WTC11 (cell line): ENCODE results near the gene ADAT3. TPM values are rescaled to one million over a fixed set of nuclear protein-coding genes. Genes with fewer than 3 reads are reported as not detected.

Source experiments
- ATAC-seq: fragments of 200-7000 bp; cut with Tn5 transposase; 2 replicates; pipeline ENCODE4 v1.10.0; 2021; ENCODE audit warnings: mild to moderate bottlenecking, moderate library complexity
- CTCF ChIA-PET: fragments of 300-600 bp; sonication (Branson Sonifier 250); formaldehyde crosslinking; loops from one replicate; lab custom pipeline; 2021; ENCODE audit warnings: antibody characterized with exemption; lab: Charles Lee
- POLR2A ChIA-PET: fragments of 350-600 bp; sonication (Branson Sonifier 250); formaldehyde crosslinking; loops from one replicate; lab custom pipeline; 2021; ENCODE audit warnings: antibody characterized with exemption; lab: Charles Lee
- DNase-seq: peaks from one replicate; pipeline ENCODE4 v3.0.0; 2021; ENCODE audit warnings: low spot score
- H3K27ac Mint-ChIP-seq: 2 replicates; pipeline ENCODE4 v1.8.0; 2021; ENCODE audit warnings: mixed read lengths
- H3K27me3 Mint-ChIP-seq: 2 replicates; pipeline ENCODE4 v1.8.0; 2021; ENCODE audit warnings: low read depth, mild to moderate bottlenecking, moderate library complexity, mixed read lengths
- H3K36me3 Mint-ChIP-seq: 2 replicates; pipeline ENCODE4 v1.8.0; 2021; ENCODE audit warnings: mixed read lengths
- H3K4me1 Mint-ChIP-seq: 2 replicates; pipeline ENCODE4 v1.8.0; 2022; ENCODE audit warnings: mixed read lengths
- H3K4me3 Mint-ChIP-seq: 2 replicates; pipeline ENCODE4 v1.8.0; 2021; ENCODE audit warnings: mild to moderate bottlenecking, moderate library complexity, mixed read lengths
- H3K9me3 Mint-ChIP-seq: 2 replicates; pipeline ENCODE4 v1.8.0; 2021; ENCODE audit warnings: mixed read lengths
- CREM ChIP-seq: sonication (generic); formaldehyde crosslinking; IDR thresholded peaks from 2 replicates; pipeline ENCODE4 v1.8.1; 2022; ENCODE audit warnings: mild to moderate bottlenecking, missing genetic modification reagents, moderate library complexity
- ETV6 ChIP-seq: sonication (generic); formaldehyde crosslinking; IDR thresholded peaks from 2 replicates; pipeline ENCODE4 v1.8.1; 2022; ENCODE audit warnings: mild to moderate bottlenecking, missing genetic modification reagents
- FOXP1 ChIP-seq: sonication (generic); formaldehyde crosslinking; IDR thresholded peaks from 2 replicates; pipeline ENCODE4 v1.8.0; 2022; ENCODE audit warnings: missing genetic modification reagents, mild to moderate bottlenecking, moderate library complexity, borderline replicate concordance
- FOXP4 ChIP-seq: sonication (generic); formaldehyde crosslinking; IDR thresholded peaks from 2 replicates; pipeline ENCODE4 v1.8.0; 2022; ENCODE audit warnings: mild to moderate bottlenecking, missing genetic modification reagents
- IRF1 ChIP-seq: sonication (generic); formaldehyde crosslinking; IDR thresholded peaks from 2 replicates; pipeline ENCODE4 v1.8.0; 2023; ENCODE audit warnings: missing genetic modification reagents
- MLX ChIP-seq: sonication (generic); formaldehyde crosslinking; IDR thresholded peaks from 2 replicates; pipeline ENCODE4 v1.8.1; 2023; ENCODE audit warnings: mild to moderate bottlenecking, missing genetic modification reagents, moderate library complexity
- MXD4 ChIP-seq: fragments of 250-450 bp; sonication (Bioruptor Pico); IDR thresholded peaks from 2 replicates; pipeline ENCODE4 v1.8.0; 2021; ENCODE audit warnings: mild to moderate bottlenecking, moderate library complexity, borderline replicate concordance
- NFATC4 ChIP-seq: fragments of 250-450 bp; sonication (Bioruptor Pico); IDR thresholded peaks from 2 replicates; pipeline ENCODE4 v1.9.0; 2021; ENCODE audit warnings: mild to moderate bottlenecking
- OVOL2 ChIP-seq: fragments of 250-450 bp; sonication (Bioruptor Pico); IDR thresholded peaks from 2 replicates; pipeline ENCODE4 v1.9.0; 2021; ENCODE audit warnings: mild to moderate bottlenecking, borderline replicate concordance
- PREB ChIP-seq: sonication (generic); formaldehyde crosslinking; IDR thresholded peaks from 2 replicates; pipeline ENCODE4 v1.8.1; 2022; ENCODE audit warnings: mild to moderate bottlenecking, missing genetic modification reagents, moderate library complexity, borderline replicate concordance
- PRRX2 ChIP-seq: fragments of 250-450 bp; sonication (Bioruptor Pico); IDR thresholded peaks from 2 replicates; pipeline ENCODE4 v1.8.0; 2021; ENCODE audit warnings: mild to moderate bottlenecking
- SOX15 ChIP-seq: fragments of 250-450 bp; sonication (Bioruptor Pico); IDR thresholded peaks from 2 replicates; pipeline ENCODE4 v1.9.0; 2021; ENCODE audit warnings: mild to moderate bottlenecking
- TEAD1 ChIP-seq: sonication (generic); formaldehyde crosslinking; IDR thresholded peaks from 2 replicates; pipeline ENCODE4 v1.8.0; 2022; ENCODE audit warnings: mild to moderate bottlenecking, missing genetic modification reagents
- USF2 ChIP-seq: sonication (generic); formaldehyde crosslinking; IDR thresholded peaks from 2 replicates; pipeline ENCODE4 v1.8.1; 2023; ENCODE audit warnings: mild to moderate bottlenecking, missing genetic modification reagents, moderate library complexity
- ZNF263 ChIP-seq: sonication (generic); formaldehyde crosslinking; IDR thresholded peaks from 2 replicates; pipeline ENCODE4 v1.8.1; 2022; ENCODE audit warnings: low read depth, mild to moderate bottlenecking, moderate library complexity, missing genetic modification reagents
- ZNF317 ChIP-seq: sonication (generic); formaldehyde crosslinking; IDR thresholded peaks from 2 replicates; pipeline ENCODE4 v1.8.1; 2023; ENCODE audit warnings: low read depth, mild to moderate bottlenecking, moderate library complexity, missing genetic modification reagents, borderline replicate concordance
- total RNA-seq: library from RNA; stranded (reverse); gene quantifications from 3 replicates; pipeline ENCODE4 v1.2.3, GENCODE V29; 2021
- TF ChIP-seq, protein P1 (sequence below): fragments of 250-450 bp; sonication (Bioruptor Pico); conservative IDR thresholded peaks from 2 replicates; pipeline ENCODE4 v1.9.0; 2021; ENCODE audit warnings: mild to moderate bottlenecking
- TF ChIP-seq, protein P2 (sequence below): sonication (generic); formaldehyde crosslinking; IDR thresholded peaks from 2 replicates; pipeline ENCODE4 v1.8.1; 2022; ENCODE audit warnings: mild to moderate bottlenecking, moderate library complexity, missing genetic modification reagents

Gene ADAT3
- total RNA-seq, 1 experiment from 2014 or later: 20.3 TPM

DNA sequence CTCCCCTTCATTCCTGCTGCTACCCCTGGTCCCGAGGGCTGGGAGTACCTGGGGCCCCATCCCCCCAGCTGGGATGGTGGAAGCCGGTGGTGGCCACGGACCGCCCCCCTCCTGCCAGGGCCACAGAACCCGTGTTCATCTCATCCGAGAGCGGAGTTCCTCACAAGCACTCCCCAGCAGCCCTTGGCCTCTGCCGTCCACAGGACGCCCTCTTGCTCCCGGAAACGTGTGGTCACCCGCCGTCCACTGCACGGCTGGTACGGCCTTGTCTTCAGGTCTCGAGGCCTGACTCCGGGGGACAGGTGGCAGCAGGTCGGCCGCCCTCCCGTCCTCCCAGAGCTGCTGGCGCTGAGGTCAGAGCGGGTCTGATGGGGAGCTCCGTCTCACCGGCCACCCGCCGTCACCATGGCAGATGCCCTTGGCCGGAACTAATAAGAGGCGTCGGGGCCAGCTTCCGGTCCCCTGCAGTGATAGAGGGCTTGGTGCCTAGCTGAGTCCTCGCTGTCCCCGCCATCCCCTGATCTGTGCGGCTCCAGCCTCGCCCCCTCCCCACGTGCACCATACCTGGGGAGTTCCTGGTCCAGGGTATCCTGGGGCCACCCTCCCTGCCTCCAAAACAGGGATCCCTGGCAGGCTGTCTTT is 19.2 kb downstream of the ADAT3 start:
- Mint-ChIP-seq H3K4me3 (no peak overlapping the region), H3K27me3 (peaks cover 8% of the 10 kb centered on the region; the same call in 1 of the 2 replicates), H3K27ac (no peak overlapping the region), H3K9me3 (no peaks in the 10 kb centered on the region), H3K4me1 (no peaks in the 10 kb centered on the region), H3K36me3 (peaks cover 24% of the 10 kb centered on the region)
- no peak for ATAC-seq
- CTCF ChIA-PET: interaction anchor here (0.6 to 1.1 kb wide), 2 partner anchors 27 to 392 kb away, joined by 3 read pairs; no protein-coding TSS in a partner anchor
- DNase-seq: no peak
- TF ChIP-seq OVOL2 (CRISPR knock-in tag) (no peak), ETV6 (CRISPR knock-in tag) (no peak), MLX (CRISPR knock-in tag) (no peak), SOX15 (CRISPR knock-in tag) (no peak), USF2 (CRISPR knock-in tag) (no peak), FOXP1 (CRISPR knock-in tag) (no peak), FOXP4 (CRISPR knock-in tag) (no peak), MXD4 (CRISPR knock-in tag) (no peak), PRRX2 (CRISPR knock-in tag) (no peak), TEAD1 (CRISPR knock-in tag) (no peak), NFATC4 (CRISPR knock-in tag) (no peak), ZNF263 (CRISPR knock-in tag) (no peak), PREB (CRISPR knock-in tag) (no peak), ZNF317 (no peak), IRF1 (CRISPR knock-in tag) (no peak), CREM (no peak)
- TF ChIP-seq, protein P1, sequence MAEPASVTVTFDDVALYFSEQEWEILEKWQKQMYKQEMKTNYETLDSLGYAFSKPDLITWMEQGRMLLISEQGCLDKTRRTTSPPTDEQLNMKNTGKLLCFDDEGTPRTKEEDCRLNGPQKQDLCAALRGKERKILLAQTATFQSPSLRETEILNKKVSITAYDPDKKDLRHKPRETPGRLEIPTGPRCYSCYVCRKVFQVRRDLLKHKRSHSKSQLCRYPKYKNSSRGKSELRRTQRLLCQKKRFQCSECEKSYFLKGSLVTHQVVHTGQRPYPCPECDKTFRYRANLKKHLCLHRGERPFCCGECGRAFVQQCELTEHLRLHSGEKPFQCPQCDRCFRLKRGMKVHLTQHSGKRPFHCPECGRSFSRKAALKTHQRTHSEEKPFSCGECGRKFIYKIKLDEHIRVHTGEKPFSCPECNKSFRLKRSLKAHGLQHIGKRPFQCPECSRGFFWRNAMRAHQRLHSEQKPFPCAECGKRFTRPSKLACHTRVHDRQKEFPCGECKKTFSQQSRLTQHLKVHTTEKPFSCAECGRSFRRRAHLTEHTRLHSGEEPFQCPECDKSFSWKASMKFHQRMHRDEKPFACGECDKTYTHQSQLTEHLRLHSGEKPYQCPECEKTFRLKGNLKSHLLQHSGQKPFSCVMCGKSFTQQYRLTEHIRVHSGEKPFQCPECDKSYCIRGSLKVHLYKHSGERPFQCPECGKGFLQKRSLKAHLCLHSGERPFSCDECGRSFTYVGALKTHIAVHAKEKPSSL (CRISPR knock-in tag): no peak
- TF ChIP-seq, protein P2, sequence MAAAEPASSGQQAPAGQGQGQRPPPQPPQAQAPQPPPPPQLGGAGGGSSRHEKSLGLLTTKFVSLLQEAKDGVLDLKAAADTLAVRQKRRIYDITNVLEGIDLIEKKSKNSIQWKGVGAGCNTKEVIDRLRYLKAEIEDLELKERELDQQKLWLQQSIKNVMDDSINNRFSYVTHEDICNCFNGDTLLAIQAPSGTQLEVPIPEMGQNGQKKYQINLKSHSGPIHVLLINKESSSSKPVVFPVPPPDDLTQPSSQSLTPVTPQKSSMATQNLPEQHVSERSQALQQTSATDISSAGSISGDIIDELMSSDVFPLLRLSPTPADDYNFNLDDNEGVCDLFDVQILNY (CRISPR knock-in tag): no peak
- POLR2A ChIA-PET: no interaction called here
